MM.1S (cell line): ENCODE results near the gene CEP104.
"Not testable (repeated sequence)": the region's sequence is repeated elsewhere in the genome, so short reads cannot be mapped to it uniquely, and the experiment has no call there.

Experiments
- CTCF ChIP-seq: fragments of 300-600 bp; sonication (generic); IDR thresholded peaks from 2 replicates; pipeline ENCODE4 v1.5.1; 2016; ENCODE audit warnings: antibody characterized with exemption, low read length, mixed read lengths
- EZH2 ChIP-seq: fragments of 300-600 bp; sonication (generic); optimal IDR thresholded peaks from 2 replicates; pipeline ENCODE3; 2017; ENCODE audit warnings: low read depth, mild to moderate bottlenecking, antibody characterized with exemption, low read length, mixed read lengths

DNA sequence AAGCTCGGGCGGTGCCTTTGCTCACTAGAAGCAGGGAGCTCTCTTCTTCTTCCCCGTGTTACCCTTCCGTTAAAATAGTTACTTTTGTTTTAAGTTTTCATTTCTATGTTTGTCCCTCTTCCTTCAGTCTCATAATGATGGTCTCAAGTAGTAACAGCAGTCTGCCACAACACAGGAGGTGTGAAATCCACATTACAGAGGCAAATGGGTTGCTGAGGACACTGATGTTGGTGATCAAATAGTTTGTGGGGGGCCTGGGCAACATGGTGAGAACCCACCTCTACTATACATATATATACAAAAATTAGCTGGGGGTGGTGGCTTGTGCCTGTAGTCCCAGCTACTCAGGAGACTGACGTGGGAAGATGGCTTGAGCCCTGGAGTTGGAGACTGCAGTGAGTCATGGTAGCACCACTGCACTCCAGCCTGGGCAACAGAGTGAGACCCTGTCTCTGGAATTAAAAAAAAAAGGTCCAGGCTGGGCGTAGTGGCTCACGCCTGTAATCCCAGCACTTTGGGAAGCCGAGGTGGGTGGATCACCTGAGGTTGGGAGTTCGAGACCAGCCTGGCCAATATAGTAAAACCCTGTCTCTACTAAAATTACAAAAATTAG, 46.8 kb downstream of the CEP104 start:
- not testable (repeated sequence) for TF ChIP-seq CTCF, EZH2
